GM18873 (cell line): ENCODE measurements around the gene NDUFS5.
"Not testable (repeated sequence)": the region's sequence is repeated elsewhere in the genome, so short reads cannot be mapped to it uniquely, and the experiment has no call there.

Experiments
- ATAC-seq: cut with Tn5 transposase; IDR thresholded peaks from one replicate; pipeline ENCODE4 v1.9.1; 2021; ENCODE audit warnings: mild to moderate bottlenecking, moderate library complexity, moderate number of reproducible peaks; ENCODE audit not compliant: unreplicated experiment, low FRiP score

NDUFS5 gene

DNA sequence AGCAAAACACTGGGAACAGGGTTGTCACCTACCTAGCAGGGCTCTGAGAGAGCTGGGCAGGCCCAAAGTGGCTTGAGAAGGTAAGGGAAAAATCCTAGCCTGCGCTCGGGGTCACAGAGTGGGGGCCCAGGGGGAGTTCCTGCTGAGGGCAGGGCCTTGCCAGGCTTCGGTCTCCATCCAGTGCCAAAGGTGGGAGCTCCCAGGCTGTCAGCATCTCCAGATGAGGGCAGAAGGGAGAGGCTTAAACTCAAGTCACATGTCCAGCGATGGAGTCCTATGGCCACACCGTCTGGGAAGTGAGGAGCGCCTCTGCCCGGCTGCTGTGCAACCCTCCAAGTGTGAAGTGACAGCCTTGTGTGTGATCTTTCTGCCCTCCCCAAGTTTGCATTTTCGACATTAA lies 11.2 kb upstream of the NDUFS5 start:
- not testable (repeated sequence) for ATAC-seq

DNA sequence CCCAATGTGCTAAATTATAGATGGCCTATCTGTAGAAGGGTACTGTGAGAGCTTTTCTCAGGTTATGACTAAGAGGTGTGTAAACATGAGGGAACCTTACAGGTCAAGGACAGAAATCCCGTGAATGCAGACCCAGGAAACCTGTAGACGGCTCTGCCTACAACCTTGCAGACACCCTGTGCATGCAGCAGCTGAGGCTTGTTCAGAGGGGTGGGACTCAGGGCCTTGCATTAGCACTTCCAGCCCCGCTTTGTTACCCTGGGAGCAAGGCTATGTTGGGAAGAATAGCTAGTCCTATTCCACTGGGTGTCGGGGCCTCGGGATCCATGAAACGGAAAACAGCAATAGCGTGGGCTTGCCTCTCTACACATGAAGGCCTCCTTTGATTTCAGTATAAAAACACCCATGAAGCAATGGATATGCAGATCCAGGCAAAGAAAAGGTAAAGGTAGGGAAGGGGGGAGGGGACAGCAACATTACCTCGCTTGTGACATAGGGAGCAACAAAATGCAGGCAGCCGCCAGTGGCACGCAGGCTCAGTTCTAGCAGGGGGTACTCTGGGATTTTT lies 9.5 kb upstream of the NDUFS5 start:
- no peak for ATAC-seq

DNA sequence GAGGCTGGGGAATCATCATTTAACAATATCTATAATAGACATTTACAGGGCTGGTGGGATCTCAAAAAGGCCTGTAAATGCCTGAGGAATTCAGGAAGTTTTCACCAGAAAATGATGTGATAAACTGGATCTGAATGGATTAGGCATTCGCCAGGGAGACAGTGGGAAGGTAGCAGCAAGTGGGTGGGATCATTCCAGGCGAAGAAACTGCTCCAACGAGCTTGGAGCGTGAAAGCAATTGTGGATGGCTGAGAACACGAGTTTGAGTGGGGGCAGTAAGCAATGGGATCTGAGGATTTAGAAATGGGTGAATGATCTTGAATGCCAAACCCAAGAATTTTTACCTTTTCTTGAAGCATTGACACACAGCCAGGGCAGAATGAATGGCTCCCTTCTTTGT lies 8.9 kb upstream of the NDUFS5 start:
- no peak for ATAC-seq

DNA sequence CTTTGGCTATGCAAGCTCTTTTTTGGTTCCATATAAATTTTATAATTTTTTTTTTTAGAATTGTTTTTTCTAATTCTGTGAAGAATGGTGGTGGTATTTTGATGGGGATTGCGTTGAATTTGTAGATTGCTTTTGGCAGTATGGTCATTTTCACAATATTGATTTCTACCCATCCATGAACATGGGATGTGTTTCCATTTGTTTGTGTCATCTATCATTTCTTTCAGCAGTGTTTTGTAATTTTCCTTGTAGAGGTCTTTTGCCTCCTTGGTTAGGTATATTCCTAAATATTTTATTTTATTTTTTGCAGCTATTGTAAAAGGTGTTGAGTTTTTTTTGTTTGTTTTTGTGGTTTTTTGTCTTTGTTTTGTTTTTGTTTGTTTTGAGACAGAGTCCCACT lies 5.7 kb upstream of the NDUFS5 start:
- ATAC-seq = not testable (repeated sequence)

DNA sequence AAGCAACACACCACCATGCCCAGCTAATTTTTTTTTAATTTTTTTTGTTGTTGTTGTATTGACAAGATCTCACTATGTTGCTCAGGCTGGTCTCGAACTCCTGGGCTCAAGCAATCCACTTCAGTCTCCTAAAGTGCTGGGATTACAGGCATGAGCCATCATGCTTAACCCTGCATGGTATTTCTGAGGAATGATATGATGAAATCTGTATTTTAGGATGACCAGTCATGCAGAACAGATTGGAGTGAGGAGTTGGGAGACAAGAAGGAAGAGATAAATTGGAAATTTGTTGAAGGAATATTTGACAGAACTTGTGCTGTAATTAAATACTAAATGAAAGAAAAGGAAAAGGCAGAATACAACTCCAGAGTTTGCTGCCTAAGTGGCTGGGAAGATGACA lies 4.7 kb upstream of the NDUFS5 start:
- no peak for ATAC-seq

DNA sequence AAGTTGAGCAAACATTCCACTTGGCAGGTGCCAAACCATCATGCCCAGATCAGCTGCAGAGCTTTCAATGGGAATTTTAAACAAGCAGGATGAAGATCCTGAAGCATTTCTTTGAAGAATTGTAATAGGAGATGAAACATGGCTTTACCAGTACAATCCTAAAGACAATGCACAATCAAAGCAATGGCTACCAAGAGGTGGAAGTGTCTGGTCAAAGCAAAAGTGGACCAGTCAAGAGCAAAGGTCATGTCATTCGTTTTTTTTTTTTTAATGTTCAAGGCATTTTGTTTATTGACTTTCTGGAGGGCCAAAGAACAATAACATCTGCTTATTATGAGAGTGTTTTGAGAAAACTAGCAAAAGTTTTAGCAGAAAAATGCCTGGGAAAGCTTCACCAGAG lies 3.0 kb upstream of the NDUFS5 start:
- ATAC-seq = no peak

DNA sequence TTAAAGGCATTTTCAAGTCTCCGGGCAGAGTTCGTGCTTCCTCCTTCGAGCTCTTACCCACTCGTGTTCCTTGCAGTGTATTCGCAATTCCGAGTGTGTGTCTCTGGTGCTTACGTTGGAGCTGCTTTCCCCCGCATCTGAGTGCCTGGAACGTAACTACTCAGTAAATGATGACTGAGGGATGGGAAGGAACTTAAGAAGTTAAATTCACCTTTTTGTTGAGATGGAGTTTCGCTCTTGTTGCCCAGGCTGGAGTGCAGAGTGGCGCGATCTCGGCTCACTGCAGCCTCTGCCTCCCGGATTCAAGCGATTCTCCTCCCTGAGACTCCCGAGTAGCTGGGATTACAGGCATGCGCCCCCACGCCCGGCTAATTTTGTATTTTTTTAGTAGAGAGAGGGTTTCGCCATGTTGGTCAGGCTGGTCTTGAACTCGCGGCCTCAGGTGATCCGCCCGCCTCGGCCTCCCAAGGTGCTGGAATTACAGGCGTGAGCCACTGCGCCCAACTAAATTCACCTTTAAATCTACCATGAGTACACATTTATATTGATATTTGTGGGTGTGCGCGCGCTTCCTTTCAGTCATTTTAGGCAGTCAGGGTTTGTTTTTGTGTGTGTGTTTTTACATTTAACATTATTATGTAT lies 837 bp downstream of the NDUFS5 start:
- no peak for ATAC-seq

DNA sequence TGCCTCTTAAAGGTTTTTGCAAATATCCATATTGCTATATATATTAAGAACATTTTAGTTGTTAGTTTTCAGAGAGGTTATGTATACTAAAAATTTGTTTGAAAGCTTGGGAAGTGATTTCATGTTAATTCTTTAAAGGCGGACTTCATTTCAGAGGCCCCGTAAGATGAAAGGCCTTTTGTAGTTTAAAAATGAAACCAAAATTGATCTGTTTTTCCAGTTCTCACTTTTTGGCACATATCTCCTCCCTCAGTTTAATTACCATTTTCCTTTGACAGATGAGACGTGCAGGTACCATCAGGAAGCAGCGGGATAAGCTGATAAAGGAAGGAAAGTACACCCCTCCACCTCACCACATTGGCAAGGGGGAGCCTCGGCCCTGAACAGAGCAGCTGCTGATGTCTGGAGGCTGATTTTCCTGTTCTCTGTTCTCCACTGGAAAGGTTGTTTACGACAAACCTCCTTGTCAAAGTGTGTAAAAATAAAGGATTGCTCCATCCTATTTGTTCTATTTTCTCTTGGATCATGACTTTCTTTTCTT lies 8.0 kb downstream of the NDUFS5 start:
- ATAC-seq = no peak

DNA sequence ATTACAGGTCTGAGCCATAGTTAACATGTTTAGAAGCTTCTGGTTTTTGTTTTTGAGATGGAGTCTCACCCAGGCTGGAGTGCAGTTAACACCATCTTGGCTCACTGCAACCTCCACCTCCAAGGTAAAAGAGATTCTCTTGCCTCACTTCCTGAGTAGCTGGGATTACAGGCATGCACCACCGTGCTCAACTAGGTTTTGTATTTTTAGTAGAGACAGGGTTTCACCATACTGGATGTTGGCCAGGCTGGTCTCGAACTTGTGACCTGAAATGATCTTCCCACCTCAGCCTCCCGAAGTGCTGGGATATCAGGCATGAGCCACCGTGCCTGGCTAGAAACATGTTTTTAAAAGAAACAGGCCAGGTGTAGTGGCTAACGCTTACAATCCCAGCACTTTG lies 10.5 kb downstream of the NDUFS5 start:
- ATAC-seq = no peak

DNA sequence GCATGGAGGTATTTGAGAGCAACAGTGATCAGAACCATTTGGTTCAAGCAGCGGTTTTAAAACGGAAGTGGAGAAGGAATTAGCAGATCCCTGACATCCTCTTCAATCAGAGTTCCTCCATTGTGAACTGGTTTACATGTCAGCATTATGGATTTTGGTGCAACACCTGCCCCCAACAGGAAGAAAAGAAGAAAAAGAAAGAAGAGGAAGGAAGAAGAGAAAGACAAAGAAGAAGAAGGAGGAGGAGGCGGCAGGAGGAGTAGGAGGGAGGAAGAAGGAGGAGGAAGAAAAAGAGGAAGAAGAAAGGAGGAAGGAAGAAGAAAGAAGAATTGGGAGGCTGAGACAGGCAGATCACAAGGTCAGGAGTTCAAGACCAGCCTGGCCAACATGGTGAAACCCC lies 17.4 kb downstream of the NDUFS5 start:
- no peak for ATAC-seq

DNA sequence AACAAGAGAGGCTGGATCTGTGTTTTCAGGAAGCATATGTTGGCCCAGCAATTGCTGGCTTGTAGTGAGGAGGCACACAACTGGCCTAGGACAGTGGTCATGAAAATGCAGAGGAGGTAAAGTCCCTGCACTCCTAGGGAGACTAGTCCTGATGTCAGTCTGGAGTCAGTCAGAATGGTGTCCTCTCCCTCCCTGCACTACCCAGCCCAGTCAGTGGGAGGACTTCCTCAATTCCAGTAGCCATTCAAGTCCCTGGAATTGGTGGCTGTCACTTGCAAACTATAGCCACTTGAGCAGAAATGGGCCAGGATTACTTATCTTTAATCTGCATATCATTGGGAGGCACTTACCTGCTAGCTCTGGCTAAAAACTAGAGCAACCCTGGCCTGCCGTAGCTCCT lies 18.6 kb downstream of the NDUFS5 start:
- ATAC-seq = no peak

DNA sequence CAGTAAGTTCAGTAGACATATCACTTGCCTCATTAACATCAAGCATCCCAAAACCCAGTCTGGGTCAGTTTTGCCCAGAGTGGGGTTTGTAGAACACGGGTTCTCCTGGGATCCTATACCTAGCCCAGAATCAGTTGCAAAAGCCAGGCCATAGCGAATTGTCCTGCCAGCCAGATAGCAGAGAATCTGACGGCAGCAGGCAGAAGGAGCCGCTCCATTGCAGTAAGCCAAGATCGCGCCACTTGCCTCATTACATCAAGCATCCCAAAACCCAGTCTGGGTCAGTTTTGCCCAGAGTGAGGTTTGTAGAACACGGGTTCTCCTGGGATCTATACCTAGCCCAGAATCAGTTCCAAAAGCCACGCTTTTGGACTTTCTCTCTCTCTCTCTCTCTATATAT lies 19.1 kb downstream of the NDUFS5 start:
- ATAC-seq = no peak

DNA sequence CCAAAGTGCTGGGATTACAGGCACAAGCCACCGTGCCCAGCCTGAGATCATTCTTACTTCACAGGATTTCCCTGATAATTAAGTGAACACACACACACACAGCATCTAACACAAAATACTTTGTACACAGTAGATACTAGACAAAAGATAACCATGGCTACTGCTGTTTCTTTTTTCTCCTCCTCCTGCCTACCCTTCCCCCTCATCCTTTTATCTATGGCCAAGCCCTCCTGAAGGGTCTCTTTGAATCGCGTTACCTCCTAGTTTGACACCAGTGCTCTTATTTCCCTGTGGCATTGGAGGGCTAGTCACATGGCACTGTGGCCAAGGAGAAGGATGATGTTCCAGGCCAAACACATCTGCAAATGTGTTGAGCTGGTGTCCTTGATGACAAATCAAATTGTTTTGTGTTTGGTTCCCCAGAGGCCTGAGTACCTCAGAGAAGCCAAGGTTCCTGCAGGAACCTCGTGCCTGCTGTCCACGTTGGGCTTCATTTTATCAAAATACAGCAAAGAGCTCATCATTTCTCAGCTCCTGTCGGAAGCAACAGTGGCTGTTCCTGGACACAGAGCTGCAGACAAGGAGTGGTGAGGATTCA lies 20.6 kb downstream of the NDUFS5 start:
- no peak for ATAC-seq

DNA sequence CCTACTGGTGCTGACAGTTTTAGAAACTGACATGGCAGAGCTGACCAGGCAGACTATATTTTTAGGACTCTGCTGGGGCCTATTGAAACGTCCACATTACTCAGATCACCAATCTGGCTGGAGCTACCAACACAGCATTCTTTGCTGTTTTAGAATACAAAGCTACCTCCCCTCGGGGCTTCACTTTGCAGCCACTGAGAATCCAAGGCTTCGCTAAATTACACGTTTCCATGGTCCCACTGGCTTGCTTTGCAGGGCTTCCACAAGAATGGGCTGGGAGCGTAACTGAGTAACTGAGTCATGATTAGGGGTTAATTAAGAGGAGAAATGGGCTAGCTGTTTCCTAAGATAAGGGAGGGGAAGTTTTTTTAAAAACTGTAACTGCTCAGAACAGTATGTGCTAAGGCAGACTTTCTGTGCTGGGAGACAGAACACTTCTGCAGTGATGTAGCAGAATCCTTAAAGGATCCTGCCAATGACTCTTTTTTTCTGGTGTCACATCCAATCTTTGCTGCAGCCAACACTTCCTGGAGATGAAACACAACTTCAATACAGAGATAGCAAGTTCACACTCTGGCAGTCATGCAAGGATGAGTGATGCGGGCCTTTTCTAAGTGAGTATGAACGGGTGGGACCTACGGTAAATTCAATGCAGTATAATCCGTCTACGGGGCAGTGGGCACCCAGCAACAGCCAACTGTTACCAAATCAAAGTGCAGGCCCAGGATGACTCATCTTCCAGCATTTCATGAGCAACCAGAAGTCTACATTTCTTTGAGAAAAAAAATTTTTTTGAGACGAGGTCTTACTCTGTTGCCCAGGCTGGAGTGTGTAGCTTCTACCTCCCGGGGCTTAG lies 21.5 kb downstream of the NDUFS5 start:
- no peak for ATAC-seq

DNA sequence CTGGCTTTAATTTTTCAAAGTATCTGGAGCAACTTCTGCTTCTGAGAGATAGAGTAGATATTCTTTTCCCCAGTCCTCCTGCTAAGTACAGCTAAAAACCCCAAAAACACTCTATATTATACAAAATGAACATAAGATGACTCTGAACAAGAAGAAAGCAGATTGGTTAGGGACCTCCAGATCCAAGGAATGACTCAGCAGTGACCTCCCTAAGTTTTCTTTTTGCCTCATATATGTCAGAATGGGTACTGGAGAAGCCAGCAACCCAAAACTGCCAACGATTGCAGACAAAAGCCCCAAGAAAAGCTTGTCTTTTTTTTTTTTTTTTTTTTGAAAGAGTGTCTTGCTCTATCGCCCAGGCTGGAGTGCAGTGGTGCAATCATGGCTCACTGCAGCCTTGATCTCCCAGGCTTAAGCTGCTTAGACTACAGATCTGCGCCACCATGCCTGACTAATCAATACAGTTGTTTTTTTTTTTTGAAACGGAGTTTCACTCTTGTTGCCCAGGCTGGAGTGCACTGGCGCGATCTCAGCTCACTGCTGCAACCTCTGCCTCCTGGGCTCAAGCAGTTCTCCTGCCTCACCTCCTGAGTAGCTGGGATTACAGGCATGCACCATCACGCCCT lies 22.7 kb downstream of the NDUFS5 start:
- ATAC-seq = no peak

DNA sequence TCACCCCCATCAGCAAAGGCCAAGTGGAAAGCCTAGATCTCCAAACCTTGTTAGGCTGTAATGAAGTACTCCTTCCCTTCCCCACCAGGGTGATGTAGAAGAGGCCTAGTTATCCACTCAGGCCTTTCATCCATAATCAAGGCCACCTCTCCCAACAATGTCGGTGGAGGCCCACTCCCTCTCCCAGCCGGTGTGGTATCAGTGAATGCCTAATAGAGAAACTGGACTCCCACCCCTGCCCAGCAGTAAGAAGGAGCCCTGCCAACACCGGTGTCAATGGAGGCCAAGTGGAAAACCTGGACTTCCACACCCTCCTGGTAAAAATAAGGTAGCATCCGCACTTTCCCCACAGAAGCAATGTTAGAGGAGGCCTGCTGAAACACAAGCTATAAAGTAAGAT lies 23.9 kb downstream of the NDUFS5 start:
- ATAC-seq = no peak

DNA sequence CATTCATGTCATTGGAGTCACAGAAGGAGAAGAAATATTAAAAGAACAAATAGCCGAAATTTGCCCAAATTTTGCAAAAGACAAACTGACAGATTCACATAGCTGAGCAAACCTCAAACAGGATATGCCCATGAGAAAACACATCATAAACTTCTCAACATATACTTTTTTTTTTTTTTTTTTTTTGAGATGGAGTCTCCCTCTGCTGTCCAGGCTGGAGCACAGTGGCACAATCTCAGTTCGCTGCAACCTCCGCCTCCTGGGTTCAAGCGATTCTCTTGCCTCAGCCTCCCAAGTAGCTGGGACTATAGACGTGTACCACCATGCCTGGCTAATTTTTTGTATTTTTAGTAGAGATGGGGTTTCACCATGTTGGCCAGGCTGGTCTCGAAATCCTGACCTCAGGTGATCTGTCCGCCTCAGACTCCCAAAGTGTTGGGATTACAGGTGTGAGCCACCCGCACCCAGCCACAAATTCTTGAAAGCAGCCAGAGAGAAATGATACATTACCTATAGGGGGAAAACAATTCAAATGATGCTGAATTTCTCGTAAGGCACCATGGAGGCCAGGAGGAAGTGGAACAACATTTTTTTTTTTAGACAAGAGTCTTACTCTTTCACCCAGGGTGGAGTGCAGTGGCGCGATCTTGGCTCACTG lies 25.2 kb downstream of the NDUFS5 start:
- ATAC-seq = not testable (repeated sequence)

DNA sequence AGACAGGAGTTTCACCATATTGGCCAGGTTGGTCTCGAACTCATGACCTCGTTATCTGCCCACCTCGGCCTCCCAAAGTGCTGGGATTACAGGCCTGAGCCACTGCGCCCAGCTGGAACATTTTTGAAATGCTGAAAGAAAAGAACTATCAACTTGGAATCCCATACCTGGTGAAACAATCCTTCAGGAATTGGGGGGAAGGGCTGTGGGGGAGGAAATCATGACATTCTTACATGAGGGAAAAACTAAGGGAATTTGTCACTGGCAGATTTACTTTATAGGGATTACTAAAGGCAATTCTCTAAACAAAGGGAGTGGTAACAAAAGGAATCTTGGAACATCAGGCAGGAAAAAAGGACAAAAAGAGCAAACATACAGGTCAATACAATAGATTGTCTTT lies 25.8 kb downstream of the NDUFS5 start:
- no peak for ATAC-seq

DNA sequence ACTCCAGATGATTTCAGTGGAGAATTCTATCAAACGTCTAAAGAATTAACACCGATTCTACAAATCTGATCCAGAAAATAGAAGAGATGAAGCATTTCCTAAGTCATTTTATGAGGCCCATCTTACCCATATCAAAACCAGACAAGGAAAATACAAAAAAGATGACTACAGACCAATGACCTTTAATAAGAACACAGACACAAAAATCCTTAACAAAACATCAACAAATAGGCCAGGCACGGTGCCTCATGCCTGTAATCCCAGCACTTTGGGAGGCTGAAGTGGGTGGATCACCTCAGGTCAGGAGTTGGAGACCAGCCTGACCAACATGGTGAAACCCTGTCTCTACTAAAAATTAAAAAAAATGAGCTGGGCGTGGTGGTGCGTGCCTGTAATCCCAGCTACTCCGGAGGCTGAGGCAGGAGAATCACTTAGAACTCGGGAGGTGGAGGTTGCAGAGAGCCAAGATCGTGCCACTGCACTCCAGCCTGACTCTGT lies 29.1 kb downstream of the NDUFS5 start:
- ATAC-seq = not testable (repeated sequence)

DNA sequence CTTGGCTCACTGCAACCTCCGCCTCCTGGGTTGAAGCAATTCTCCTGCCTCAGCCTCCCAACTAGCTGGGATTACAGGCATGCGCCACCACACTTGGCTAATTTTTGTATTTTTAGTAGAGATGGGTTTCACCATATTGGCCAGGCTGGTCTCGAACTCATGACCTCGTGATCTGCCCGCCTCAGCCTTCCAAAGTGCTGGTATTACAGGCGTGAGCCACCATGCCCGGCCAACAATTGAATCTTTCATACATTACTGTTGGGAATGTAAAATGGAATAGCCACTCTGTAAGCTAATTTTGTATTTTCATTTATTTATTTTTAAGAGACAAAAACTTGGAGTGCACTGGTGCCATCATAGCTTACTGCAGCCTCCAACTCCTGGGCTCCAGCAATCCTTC lies 35.4 kb downstream of the NDUFS5 start:
- not testable (repeated sequence) for ATAC-seq
